H1 (cell line): ENCODE data around the gene RNF225. TPM values are rescaled to one million over a fixed set of nuclear protein-coding genes. Genes with fewer than 3 reads are reported as not detected.

Source experiments
- CTCF ChIA-PET: fragments of 300-600 bp; sonication (Branson Sonifier 250); formaldehyde crosslinking; loops from one replicate; lab custom pipeline; 2021; ENCODE audit not compliant: partially characterized antibody; lab: Charles Lee
- POLR2A ChIA-PET: fragments of 300-600 bp; sonication (Branson Sonifier 250); formaldehyde crosslinking; loops from one replicate; lab custom pipeline; 2021; ENCODE audit warnings: inconsistent platforms; ENCODE audit not compliant: partially characterized antibody; lab: Charles Lee
- DNase-seq, 2 experiments: peaks; one replicate each; pipeline versions ENCODE4 v3.0.0 to v3.0.0-alpha.2; 2010 to 2022; ENCODE audit warnings: low spot score in 2 of 2, low read depth in 1 of 2, mixed read lengths in 1 of 2
- FAIRE-seq: peaks from 2 replicates; lab custom pipeline; 2011; peaks lifted over from hg19 to GRCh38; lab: Jason Lieb, UNC
- H2AFZ ChIP-seq: 2 replicates; pipeline ENCODE4 v1.8.1; 2012; ENCODE audit warnings: low read length, inconsistent platforms
- H2AK5ac ChIP-seq: 2 replicates; pipeline ENCODE4 v1.6.1; 2013; ENCODE audit warnings: low read depth, low read length
- H2BK120ac ChIP-seq: replicated peaks from 2 replicates; pipeline ENCODE3; 2013; ENCODE audit warnings: low read depth, low read length, inconsistent platforms
- H2BK12ac ChIP-seq: 2 replicates; pipeline ENCODE4 v1.6.1; 2013; ENCODE audit warnings: low read depth, low read length
- H2BK15ac ChIP-seq: 2 replicates; pipeline ENCODE4 v1.6.1; 2013; ENCODE audit warnings: low read length
- H2BK20ac ChIP-seq: 2 replicates; pipeline ENCODE4 v1.6.1; 2013; ENCODE audit warnings: low read length
- H2BK5ac ChIP-seq: 2 replicates; pipeline ENCODE4 v1.6.1; 2013; ENCODE audit warnings: low read depth, low read length
- H3K14ac ChIP-seq: 2 replicates; pipeline ENCODE4 v1.6.1; 2013; ENCODE audit warnings: inconsistent platforms; ENCODE audit not compliant: insufficient read length
- H3K18ac ChIP-seq: 2 replicates; pipeline ENCODE4 v1.6.1; 2013; ENCODE audit warnings: low read length; ENCODE audit errors: extremely low read depth
- H3K23ac ChIP-seq: 2 replicates; pipeline ENCODE4 v1.6.1; 2013; ENCODE audit warnings: inconsistent platforms; ENCODE audit not compliant: insufficient read length
- H3K23me2 ChIP-seq: 2 replicates; pipeline ENCODE4 v1.6.1; 2013; ENCODE audit warnings: low read depth, low read length
- H3K27ac ChIP-seq: 2 replicates; pipeline ENCODE4 v1.6.1; 2011; ENCODE audit warnings: low read depth, low read length, inconsistent platforms
- H3K27me3 ChIP-seq, 4 experiments: replicated peaks in 1 of 4; 1 replicate in 1 of 4; 2 replicates in 3 of 4; pipeline versions ENCODE4 v1.6.1 to v1.8.1; 2011 to 2013; ENCODE audit warnings: low read length in 3 of 4, mild to moderate bottlenecking in 3 of 4, inconsistent platforms in 2 of 4, mixed read lengths in 2 of 4, moderate library complexity in 1 of 4; ENCODE audit not compliant: control insufficient read depth in 3 of 4, insufficient read depth in 3 of 4; ENCODE audit errors: extremely low read depth in 1 of 4
- H3K36me3 ChIP-seq, 4 experiments: 2 replicates each; pipeline versions ENCODE4 v1.6.1 to v1.8.1; 2011 to 2013; ENCODE audit warnings: mild to moderate bottlenecking in 4 of 4, low read length in 3 of 4, moderate library complexity in 2 of 4, control low read depth in 1 of 4, inconsistent platforms in 1 of 4; ENCODE audit not compliant: insufficient read depth in 4 of 4, control insufficient read depth in 2 of 4
- H3K4ac ChIP-seq: replicated peaks from 2 replicates; pipeline ENCODE3; 2013; ENCODE audit warnings: low read length, low read depth, mixed read lengths, inconsistent platforms; ENCODE audit not compliant: insufficient read length
- H3K4me1 ChIP-seq, 4 experiments: replicated peaks in 1 of 4; 1 replicate in 1 of 4; 2 replicates in 3 of 4; pipeline versions ENCODE4 v1.6.1 to v1.8.1; 2011 to 2013; ENCODE audit warnings: low read length in 3 of 4, inconsistent platforms in 2 of 4, mixed read lengths in 1 of 4; ENCODE audit not compliant: insufficient read depth in 4 of 4, control insufficient read depth in 3 of 4
- H3K4me2 ChIP-seq, 2 experiments: 2 replicates each; pipeline versions ENCODE4 v1.6.1 to v1.8.1; 2011 to 2013; ENCODE audit warnings: low read depth in 2 of 2, low read length in 2 of 2, control low read depth in 1 of 2, inconsistent platforms in 1 of 2, mild to moderate bottlenecking in 1 of 2; ENCODE audit not compliant: insufficient read depth in 1 of 2
- H3K4me3 ChIP-seq, 4 experiments: fragments of 200-600, 300-600 bp in 1 of 4; sonication (generic), shearing (Covaris generic), sonication (Bioruptor Twin) in 1 of 4; 2 replicates each; pipeline versions ENCODE4 v1.5.1 to v1.8.1; 2011 to 2016; ENCODE audit warnings: low read length in 4 of 4, low read depth in 3 of 4, control low read depth in 2 of 4, inconsistent platforms in 2 of 4, mild to moderate bottlenecking in 2 of 4, mixed read lengths in 1 of 4, moderate library complexity in 1 of 4; ENCODE audit not compliant: insufficient read depth in 2 of 4; ENCODE audit errors: extremely low read depth in 1 of 4
- H3K56ac ChIP-seq: replicated peaks from 2 replicates; pipeline ENCODE3; 2013; ENCODE audit warnings: low read depth, mild to moderate bottlenecking, mixed read lengths, low read length, inconsistent platforms; ENCODE audit not compliant: insufficient read length
- H3K79me1 ChIP-seq: 2 replicates; pipeline ENCODE4 v1.6.1; 2013; ENCODE audit warnings: low read depth, low read length, control low read depth
- H3K79me2 ChIP-seq, 2 experiments: 2 replicates each; pipeline versions ENCODE4 v1.6.1 to v1.8.1; 2012 to 2013; ENCODE audit warnings: low read length in 2 of 2, mild to moderate bottlenecking in 2 of 2, inconsistent platforms in 1 of 2; ENCODE audit not compliant: insufficient read depth in 2 of 2, control insufficient read depth in 1 of 2
- H3K9ac ChIP-seq, 4 experiments: replicated peaks in 1 of 4; 1 replicate in 1 of 4; 2 replicates in 3 of 4; pipeline versions ENCODE4 v1.6.1 to v1.8.1; 2011 to 2013; ENCODE audit warnings: low read depth in 3 of 4, low read length in 3 of 4, control low read depth in 2 of 4, mild to moderate bottlenecking in 2 of 4, moderate library complexity in 2 of 4, inconsistent platforms in 1 of 4; ENCODE audit errors: extremely low read depth in 1 of 4
- H3K9me3 ChIP-seq, 2 experiments: 2 replicates each; pipeline versions ENCODE4 v1.6.1 to v1.8.1; 2012 to 2013; ENCODE audit warnings: mild to moderate bottlenecking in 2 of 2, moderate library complexity in 2 of 2, control low read depth in 1 of 2, inconsistent platforms in 1 of 2, low read depth in 1 of 2, low read length in 1 of 2, mixed read lengths in 1 of 2; ENCODE audit not compliant: insufficient read depth in 2 of 2
- H4K20me1 ChIP-seq, 2 experiments: replicated peaks in 1 of 2; 2 replicates each; pipeline versions ENCODE3 to v1.8.1; 2011 to 2013; ENCODE audit warnings: inconsistent platforms in 2 of 2, low read length in 2 of 2, mild to moderate bottlenecking in 1 of 2; ENCODE audit not compliant: insufficient read depth in 2 of 2, control insufficient read depth in 1 of 2
- H4K5ac ChIP-seq: 2 replicates; pipeline ENCODE4 v1.6.1; 2013; ENCODE audit warnings: low read length, low read depth, mixed read lengths, inconsistent platforms; ENCODE audit not compliant: insufficient read length
- H4K8ac ChIP-seq: 2 replicates; pipeline ENCODE4 v1.8.0; 2013; ENCODE audit warnings: mild to moderate bottlenecking, moderate library complexity, low read length, inconsistent platforms; ENCODE audit not compliant: insufficient read depth; ENCODE audit errors: extremely low read depth
- H4K91ac ChIP-seq: replicated peaks from 2 replicates; pipeline ENCODE3; 2013; ENCODE audit warnings: low read length, mixed read lengths, inconsistent platforms; ENCODE audit not compliant: insufficient read length
- CBX8 ChIP-seq: fragments of 300-800, 300-1000 bp; sonication (generic); IDR thresholded peaks from 2 replicates; pipeline ENCODE4 v1.7.1; 2016; ENCODE audit warnings: low read depth, low read length, borderline replicate concordance
- CHD1 ChIP-seq: IDR thresholded peaks from 2 replicates; pipeline ENCODE4 v1.6.1; 2012; ENCODE audit warnings: low read depth, low read length, improper control_type of control experiment
- EP300 ChIP-seq, 2 experiments: IDR thresholded peaks; 1 replicate in 1 of 2; 2 replicates in 1 of 2; pipeline ENCODE4 v1.6.1; 2011 to 2012; ENCODE audit warnings: low read depth in 2 of 2, low read length in 2 of 2, mild to moderate bottlenecking in 2 of 2, borderline replicate concordance in 1 of 2, inconsistent platforms in 1 of 2, moderate library complexity in 1 of 2
- EZH2 ChIP-seq: fragments of 200-600 bp; sonication (generic); IDR thresholded peaks from 2 replicates; pipeline ENCODE4 v1.7.1; 2012; ENCODE audit warnings: low read depth, mild to moderate bottlenecking, moderate library complexity, low read length, inconsistent platforms; ENCODE audit not compliant: severe bottlenecking
- JUND ChIP-seq: IDR thresholded peaks from 2 replicates; pipeline ENCODE4 v1.6.1; 2011; ENCODE audit warnings: mild to moderate bottlenecking, improper control_type of control experiment, low read length
- MAX ChIP-seq: IDR thresholded peaks from 2 replicates; pipeline ENCODE4 v1.6.1; 2012; ENCODE audit warnings: inconsistent platforms
- NANOG ChIP-seq: IDR thresholded peaks from 2 replicates; pipeline ENCODE4 v1.6.1; 2011; ENCODE audit warnings: low read length, low read depth, mild to moderate bottlenecking, inconsistent platforms; ENCODE audit not compliant: insufficient read depth, poor library complexity, severe bottlenecking
- NRF1 ChIP-seq: IDR thresholded peaks from 2 replicates; pipeline ENCODE4 v1.6.1; 2011; ENCODE audit warnings: mild to moderate bottlenecking, low read depth, low read length, improper control_type of control experiment
- POLR2AphosphoS5 ChIP-seq: IDR thresholded peaks from 2 replicates; pipeline ENCODE4 v1.6.1; 2011; ENCODE audit warnings: low read depth, low read length
- RBBP5 ChIP-seq: IDR thresholded peaks from 2 replicates; pipeline ENCODE4 v1.7.1; 2012; ENCODE audit warnings: low read depth, mild to moderate bottlenecking, inconsistent platforms, low read length, moderate library complexity, borderline replicate concordance
- RFX5 ChIP-seq: IDR thresholded peaks from 2 replicates; pipeline ENCODE4 v1.6.1; 2011; ENCODE audit warnings: low read depth, low read length, improper control_type of control experiment, borderline replicate concordance
- SP4 ChIP-seq: IDR thresholded peaks from 2 replicates; pipeline ENCODE4 v1.6.1; 2012; ENCODE audit warnings: low read length, inconsistent platforms
- SUZ12 ChIP-seq: fragments of 200-600 bp; sonication (generic); IDR thresholded peaks from 2 replicates; pipeline ENCODE4 v1.6.1; 2012; ENCODE audit warnings: mild to moderate bottlenecking, inconsistent platforms, low read length, moderate library complexity, mixed read lengths
- WGBS, 2 experiments: shearing (Covaris generic) in 1 of 2; methylation state at CpG; one replicate each; pipeline versions ENCODE4 v1.1.6 to v1.1.7; 2013 to 2015; ENCODE audit warnings: low lambda C conversion rate in 2 of 2, mixed read lengths in 2 of 2, inconsistent platforms in 1 of 2, low coverage in 1 of 2, missing lambda C conversion rate in 1 of 2; ENCODE audit not compliant: insufficient replicate concordance in 2 of 2, insufficient coverage in 1 of 2, insufficient read length in 1 of 2; ENCODE audit errors: extremely low coverage in 1 of 2, missing lambda C conversion rate in 1 of 2; 5-methylcytosine and 5-hydroxymethylcytosine counted together
- polyA plus RNA-seq, 7 experiments: library from polyadenylated mRNA; depleted of rRNA in 3 of 7; stranded (reverse) in 5 of 7; unstranded in 2 of 7; fragments of >200 nt in 5 of 7; fragments of 200-250 nt in 2 of 7; gene quantifications; 1 replicate in 5 of 7; 2 replicates in 1 of 7; 4 replicates in 1 of 7; pipeline versions ENCODE4 v1.2.1 to v1.2.3, GENCODE V29; 2011 to 2013; ENCODE audit warnings: missing spikeins in 2 of 7, mixed read lengths in 2 of 7
- total RNA-seq: library from RNA; stranded (reverse); fragmentation: NEBNext Ultra II Directional; extraction: Animal tissue kit (Norgen Biotek cat#: 25700); gene quantifications from 2 replicates; pipeline ENCODE4 v1.2.1, GENCODE V29; 2021

Gene RNF225
- total and polyA plus RNA-seq, 2 of the 8 experiments (the other 6 are each of a cell fraction or from before 2014, with no cell fraction given), result 0.17 to 1.0 TPM

- H3K23me2 ChIP-seq, result peaks cover 7% of the 10 kb centered on the region
- H3K4ac ChIP-seq, result no peak overlapping the region
- no peak overlapping the region for H3K27ac ChIP-seq
- H3K4me3 ChIP-seq, result no peak overlapping the region
- no peak overlapping the region; a peak in 1 of 4 replicates for H3K4me2 ChIP-seq
- H4K20me1 ChIP-seq, result peaks cover 0 to 5% of the 10 kb centered on the region in 2 experiments
- DNase-seq, result no peak
- no peak overlapping the region for H3K14ac ChIP-seq
- H3K56ac ChIP-seq, result no peak overlapping the region
- no peaks in the 10 kb centered on the region for H3K27me3 ChIP-seq
- no peaks in the 10 kb centered on the region; the same call in 1 of the 2 replicates for H3K79me1 ChIP-seq
- no peak overlapping the region for H3K18ac ChIP-seq
- H3K23ac ChIP-seq, result no peak overlapping the region
- POLR2A ChIA-PET, result interaction anchor here (1.1 to 8.5 kb wide), 5 partner anchors 9 to 165 kb away, joined by 3 to 94 read pairs (median 8); partner anchors contain the start of genes TRIM28 and ZNF497
- no peak overlapping the region; the same call in 1 of the 2 replicates for H4K8ac ChIP-seq
- H2AFZ ChIP-seq, result no peak overlapping the region
- H2BK20ac ChIP-seq, result no peak overlapping the region
- H2AK5ac ChIP-seq, result no peak overlapping the region
- no peaks in the 10 kb centered on the region for H3K9me3 ChIP-seq
- H3K4me1 ChIP-seq, result peaks cover 0 to 4% (median 2%) of the 10 kb centered on the region in 4 experiments; a peak in 2 of 7 replicates
- H2BK15ac ChIP-seq, result no peak overlapping the region
- H4K91ac ChIP-seq, result no peak overlapping the region
- H2BK120ac ChIP-seq, result no peak overlapping the region
- H3K79me2 ChIP-seq, result no peaks in the 10 kb centered on the region; a peak in 1 of 4 replicates
- no peaks in the 10 kb centered on the region for H3K36me3 ChIP-seq
- H2BK5ac ChIP-seq, result no peak overlapping the region
- FAIRE-seq, result no peak
- H2BK12ac ChIP-seq, result no peak overlapping the region
- CTCF ChIA-PET, result interaction anchor here (1.0 to 1.7 kb wide), 4 partner anchors 8 to 17 kb away, joined by 4 to 6 read pairs (median 4); partner anchors contain the start of gene ZNF497
- no peak overlapping the region for H4K5ac ChIP-seq
- WGBS, 2 experiments, result 86% methylated on average over 5 of the region's 6 CpGs; no CpG with 5 or more reads in 1 of the 2 experiments
- H3K9ac ChIP-seq, result no peak overlapping the region
- TF ChIP-seq RBBP5, result no peak
- no peak for TF ChIP-seq CHD1
- TF ChIP-seq NANOG, result no peak
- TF ChIP-seq SP4, result no peak
- TF ChIP-seq SUZ12, result no peak
- no peak for TF ChIP-seq NRF1
- no peak for TF ChIP-seq EP300 (IDR thresholded peaks at IDR 0.05; ENCODE audit: borderline replicate concordance in 1 of 2, low read depth in 2 of 2, low read length in 2 of 2)
- no peak for TF ChIP-seq MAX
- no peak for TF ChIP-seq POLR2AphosphoS5
- no peak for TF ChIP-seq CBX8
- no peak for TF ChIP-seq JUND
- TF ChIP-seq RFX5, result no peak
- no peak for TF ChIP-seq EZH2
Observed at GRCh38 chr19:58379246-58379645, 16.2 kb upstream of the RNF225 start.
